H9 (cell line): ENCODE measurements around the gene UBALD2. TPM values are rescaled to one million over a fixed set of nuclear protein-coding genes. Genes with fewer than 3 reads are reported as not detected.

Experiments
- DNase-seq: peaks from one replicate; pipeline ENCODE4 v3.0.0-alpha.2; 2017
- H2AFZ ChIP-seq: one replicate; pipeline ENCODE4 v1.6.1; 2013; ENCODE audit warnings: mild to moderate bottlenecking, low read length, control low read depth, moderate library complexity
- H2AK5ac ChIP-seq: 2 replicates; pipeline ENCODE4 v1.6.1; 2013; ENCODE audit warnings: low read length, control low read depth, mixed read lengths; ENCODE audit not compliant: insufficient read length
- H2BK120ac ChIP-seq: one replicate; pipeline ENCODE4 v1.6.1; 2013; ENCODE audit warnings: low read depth, mild to moderate bottlenecking, low read length, control low read depth, inconsistent platforms; ENCODE audit not compliant: poor library complexity, severe bottlenecking
- H2BK12ac ChIP-seq: 2 replicates; pipeline ENCODE4 v1.6.1; 2013; ENCODE audit warnings: low read length, control low read depth, mixed read lengths, low read depth; ENCODE audit not compliant: insufficient read length
- H2BK15ac ChIP-seq: 2 replicates; pipeline ENCODE4 v1.6.1; 2013; ENCODE audit warnings: low read depth, low read length, control low read depth
- H2BK20ac ChIP-seq: one replicate; pipeline ENCODE4 v1.6.1; 2013; ENCODE audit warnings: low read depth, mild to moderate bottlenecking, low read length, control low read depth, inconsistent platforms; ENCODE audit not compliant: poor library complexity, severe bottlenecking
- H2BK5ac ChIP-seq: 2 replicates; pipeline ENCODE4 v1.6.1; 2013; ENCODE audit warnings: low read length, control low read depth, mixed read lengths; ENCODE audit not compliant: insufficient read length
- H3K14ac ChIP-seq: 2 replicates; pipeline ENCODE4 v1.6.1; 2013; ENCODE audit warnings: low read length, control low read depth; ENCODE audit not compliant: insufficient read depth
- H3K18ac ChIP-seq: 2 replicates; pipeline ENCODE4 v1.6.1; 2013; ENCODE audit warnings: low read depth, mild to moderate bottlenecking, mixed read lengths, low read length, control low read depth; ENCODE audit not compliant: insufficient read length
- H3K23ac ChIP-seq: 2 replicates; pipeline ENCODE4 v1.6.1; 2013; ENCODE audit warnings: low read length, control low read depth, mixed read lengths, low read depth; ENCODE audit not compliant: insufficient read length
- H3K23me2 ChIP-seq: 2 replicates; pipeline ENCODE4 v1.6.1; 2013; ENCODE audit warnings: low read depth, mild to moderate bottlenecking, mixed read lengths, low read length, control low read depth; ENCODE audit not compliant: insufficient read length, poor library complexity, severe bottlenecking
- H3K27ac ChIP-seq: 2 replicates; pipeline ENCODE4 v1.5.1; 2013; ENCODE audit warnings: low read length, control low read depth, mixed read lengths, low read depth; ENCODE audit not compliant: insufficient read length
- H3K27me3 ChIP-seq: 2 replicates; pipeline ENCODE4 v1.6.1; 2013; ENCODE audit warnings: low read length, control low read depth, inconsistent platforms; ENCODE audit not compliant: insufficient read depth
- H3K4ac ChIP-seq: 2 replicates; pipeline ENCODE4 v1.6.1; 2013; ENCODE audit warnings: low read depth, mild to moderate bottlenecking, control low read depth, inconsistent platforms, low read length, moderate library complexity
- H3K4me1 ChIP-seq: 2 replicates; pipeline ENCODE4 v1.6.1; 2013; ENCODE audit warnings: low read length, control low read depth, inconsistent platforms; ENCODE audit not compliant: insufficient read depth
- H3K4me2 ChIP-seq: 2 replicates; pipeline ENCODE4 v1.6.1; 2013; ENCODE audit warnings: low read length, control low read depth, mixed read lengths; ENCODE audit not compliant: insufficient read length, insufficient read depth
- H3K56ac ChIP-seq: 2 replicates; pipeline ENCODE4 v1.6.1; 2013; ENCODE audit warnings: low read depth, mild to moderate bottlenecking, mixed read lengths, low read length, control low read depth; ENCODE audit not compliant: insufficient read length
- H3K79me1 ChIP-seq: 2 replicates; pipeline ENCODE4 v1.6.1; 2013; ENCODE audit warnings: low read depth, mild to moderate bottlenecking, moderate library complexity, low read length, control low read depth, inconsistent platforms; ENCODE audit not compliant: insufficient read depth, poor library complexity, severe bottlenecking
- H3K79me2 ChIP-seq: 2 replicates; pipeline ENCODE4 v1.6.1; 2013; ENCODE audit warnings: low read length, control low read depth, inconsistent platforms; ENCODE audit not compliant: insufficient read depth
- H3K9ac ChIP-seq: 2 replicates; pipeline ENCODE4 v1.6.1; 2013; ENCODE audit warnings: low read length, control low read depth, mixed read lengths; ENCODE audit not compliant: insufficient read length; ENCODE audit errors: extremely low read depth
- H3K9me3 ChIP-seq: one replicate; pipeline ENCODE4 v1.6.1; 2013; ENCODE audit warnings: low read depth, low read length, inconsistent platforms; ENCODE audit not compliant: control insufficient read depth
- H3T11ph ChIP-seq: one replicate; pipeline ENCODE4 v1.6.1; 2013; ENCODE audit warnings: mild to moderate bottlenecking, low read length, control low read depth, inconsistent platforms
- H4K20me1 ChIP-seq: one replicate; pipeline ENCODE4 v1.6.1; 2013; ENCODE audit not compliant: control insufficient read depth, insufficient read length, insufficient read depth
- H4K5ac ChIP-seq: 2 replicates; pipeline ENCODE4 v1.6.1; 2013; ENCODE audit warnings: low read depth, mild to moderate bottlenecking, mixed read lengths, low read length, control low read depth; ENCODE audit not compliant: insufficient read length
- H4K8ac ChIP-seq: replicated peaks from 2 replicates; pipeline ENCODE4 v1.6.1; 2013; ENCODE audit warnings: low read length, control low read depth, mixed read lengths, low read depth; ENCODE audit not compliant: insufficient read length
- H4K91ac ChIP-seq: 2 replicates; pipeline ENCODE4 v1.6.1; 2013; ENCODE audit warnings: low read depth, mild to moderate bottlenecking, moderate library complexity, mixed read lengths, low read length, control low read depth; ENCODE audit not compliant: insufficient read length
- H3K27ac Mint-ChIP-seq, 3 experiments: 2 replicates in 2 of 3; 3 replicates in 1 of 3; pipeline ENCODE4 v1.8.0; 2020 to 2021; ENCODE audit warnings: mixed read lengths in 3 of 3, mild to moderate bottlenecking in 1 of 3, moderate library complexity in 1 of 3
- H3K27me3 Mint-ChIP-seq: 2 replicates; pipeline ENCODE4 v1.8.0; 2021; ENCODE audit warnings: low read depth, mild to moderate bottlenecking, moderate library complexity, mixed read lengths
- H3K36me3 Mint-ChIP-seq, 3 experiments: 2 replicates in 2 of 3; 3 replicates in 1 of 3; pipeline ENCODE4 v1.8.0; 2020 to 2021; ENCODE audit warnings: low read depth in 3 of 3, mixed read lengths in 3 of 3; ENCODE audit not compliant: insufficient read depth in 1 of 3
- H3K4me1 Mint-ChIP-seq, 2 experiments: 2 replicates each; pipeline ENCODE4 v1.8.0; 2020; ENCODE audit warnings: mixed read lengths in 2 of 2
- H3K4me3 Mint-ChIP-seq, 2 experiments: 2 replicates in 1 of 2; 3 replicates in 1 of 2; pipeline ENCODE4 v1.8.0; 2020 to 2021; ENCODE audit warnings: mild to moderate bottlenecking in 2 of 2, mixed read lengths in 2 of 2, moderate library complexity in 1 of 2
- H3K9me3 Mint-ChIP-seq, 2 experiments: 2 replicates in 1 of 2; 3 replicates in 1 of 2; pipeline ENCODE4 v1.8.0; 2020; ENCODE audit warnings: mild to moderate bottlenecking in 2 of 2, mixed read lengths in 2 of 2, moderate library complexity in 1 of 2
- CTCF ChIP-seq: fragments of 200-600 bp; sonication (generic); conservative IDR thresholded peaks from 3 replicates; pipeline ENCODE4 v1.8.0; 2021; ENCODE audit warnings: antibody characterized with exemption, mild to moderate bottlenecking
- WGBS: extraction: QIAGEN DNeasy Blood & Tissue Kit; methylation state at CpG from one replicate; pipeline ENCODE4 v1.1.7; 2013; ENCODE audit warnings: missing lambda C conversion rate, low lambda C conversion rate, mixed read lengths; ENCODE audit not compliant: insufficient read length; ENCODE audit errors: extremely low coverage; 5-methylcytosine and 5-hydroxymethylcytosine counted together
- total RNA-seq: library from RNA; stranded (reverse); gene quantifications from 2 replicates; pipeline ENCODE4 v1.2.1, GENCODE V29; 2021

The UBALD2 gene
- total RNA-seq, 1 experiment from 2014 or later = 25.8 TPM

- Histone ChIP-seq H4K8ac (no peak overlapping the region), H2BK15ac (no peak overlapping the region), H4K20me1 (no peaks in the 10 kb centered on the region), H3K4me2 (no peak overlapping the region), H3K23ac (no peak overlapping the region), H2BK20ac (no peak overlapping the region), H3K9me3 (no peaks in the 10 kb centered on the region), H4K91ac (no peak overlapping the region), H2AFZ (no peak overlapping the region), H2AK5ac (no peak overlapping the region), H3K56ac (no peak overlapping the region), H3K79me2 (no peaks in the 10 kb centered on the region), H2BK5ac (no peak overlapping the region), H3K27ac (no peak overlapping the region), H3K4ac (no peak overlapping the region), H3T11ph (no peak overlapping the region), H3K9ac (no peak overlapping the region), H3K23me2 (no peaks in the 10 kb centered on the region), H3K14ac (no peak overlapping the region), H3K27me3 (no peaks in the 10 kb centered on the region), H4K5ac (no peak overlapping the region), H3K4me1 (no peaks in the 10 kb centered on the region), H2BK12ac (no peak overlapping the region), H2BK120ac (no peak overlapping the region), H3K18ac (no peak overlapping the region), H3K79me1 (no peaks in the 10 kb centered on the region)
- H3K36me3 Mint-ChIP-seq = peaks cover 0 to 3% (median 0%) of the 10 kb centered on the region in 3 experiments; a peak in 1 of 7 replicates
- TF ChIP-seq CTCF = no peak
- no peaks in the 10 kb centered on the region; the same call in none of the 2 replicates for H3K27me3 Mint-ChIP-seq
- no peak overlapping the region for H3K4me3 Mint-ChIP-seq
- no peak overlapping the region for H3K27ac Mint-ChIP-seq
- WGBS = no CpG with 5 or more reads among the region's 7 CpGs
- H3K4me1 Mint-ChIP-seq = peaks cover 3% of the 10 kb centered on the region in 2 experiments; a peak in 1 of 4 replicates
- H3K9me3 Mint-ChIP-seq = peaks cover 0 to 2% of the 10 kb centered on the region in 2 experiments; a peak in 1 of 5 replicates
- DNase-seq = no peak
Observed at GRCh38 chr17:76253841-76254240, 11.3 kb upstream of the UBALD2 start.
